Superior temporal gyrus (tissue), 1 donor: ENCODE measurements around the gene C1orf50.
"Not testable (repeated sequence)": the region's sequence is repeated elsewhere in the genome, so short reads cannot be mapped to it uniquely, and the experiment has no call there.

Experiments
- DNase-seq: peaks from one replicate; pipeline ENCODE4 v3.0.0-alpha.2; 2016; ENCODE audit errors: extremely low spot score

C1orf50 gene

GRCh38 chr1:42766741-42767509 lies at the start of gene C1orf50, which contains the start of gene P3H1:
TSS of gene C1orf50 (plus strand) at chr1:42767249. CDS start at chr1:42767312, 63 bp downstream.
TSS of gene P3H1 (minus strand) at chr1:42767028. CDS start at chr1:42766971, 57 bp downstream.
- DNase-seq = peak; percentile 100

- DNase-seq = no peak
Observed at GRCh38 chr1:42720868-42721267, 46.2 kb upstream of the C1orf50 start.

- no peak for DNase-seq
Observed at GRCh38 chr1:42721926-42722325, 45.1 kb upstream of the C1orf50 start.

- DNase-seq = not testable (repeated sequence)
Observed at GRCh38 chr1:42722403-42722802, 44.6 kb upstream of the C1orf50 start.

- no peak for DNase-seq
Observed at GRCh38 chr1:42723511-42723910, 43.5 kb upstream of the C1orf50 start.

GRCh38 chr1:42725820-42726219 lies 41.2 kb upstream of the C1orf50 start:
- DNase-seq = not testable (repeated sequence)

GRCh38 chr1:42730002-42730401 lies 37.0 kb upstream of the C1orf50 start:
- no peak for DNase-seq

GRCh38 chr1:42730988-42731387 lies 36.1 kb upstream of the C1orf50 start:
- DNase-seq = no peak

GRCh38 chr1:42731585-42731984 lies 35.5 kb upstream of the C1orf50 start:
- DNase-seq = no peak

GRCh38 chr1:42732126-42732680 lies 34.8 kb upstream of the C1orf50 start:
- DNase-seq = no peak

GRCh38 chr1:42733415-42734200 lies 33.4 kb upstream of the C1orf50 start:
- DNase-seq = no peak

GRCh38 chr1:42734201-42735035 lies 32.6 kb upstream of the C1orf50 start:
- DNase-seq = no peak

GRCh38 chr1:42735056-42735455 lies 32.0 kb upstream of the C1orf50 start:
- no peak for DNase-seq

GRCh38 chr1:42735477-42736105 lies 31.5 kb upstream of the C1orf50 start:
- DNase-seq = no peak

GRCh38 chr1:42736152-42736551 lies 30.9 kb upstream of the C1orf50 start:
- no peak for DNase-seq

GRCh38 chr1:42736571-42737200 lies 30.4 kb upstream of the C1orf50 start:
- no peak for DNase-seq

- DNase-seq = no peak
Observed at GRCh38 chr1:42737257-42737656, 29.8 kb upstream of the C1orf50 start.

- no peak for DNase-seq
Observed at GRCh38 chr1:42737986-42738677, 28.9 kb upstream of the C1orf50 start.

- DNase-seq = no peak
Observed at GRCh38 chr1:42738678-42739226, 28.3 kb upstream of the C1orf50 start.
